NCI-H446 treated with DMSO at 0.1 percent for 48 hours (cell line): Measurements from ENCODE around the gene GTF3C5.
"Not testable (repeated sequence)": the region's sequence is repeated elsewhere in the genome, so short reads cannot be mapped to it uniquely, and the experiment has no call there.

Experiments
- DNase-seq: peaks from one replicate; lab custom pipeline; 2025; lab: John Stamatoyannopoulos, UW

Gene GTF3C5

GRCh38 chr9:133071484-133072150 is 40.8 kb downstream of the GTF3C5 start:
- no peak for DNase-seq

- not testable (repeated sequence) for DNase-seq
These were observed 41.4 kb downstream of the GTF3C5 start for GRCh38 chr9:133072210-133072609.

- no peak for DNase-seq
These were observed 42.6 kb downstream of the GTF3C5 start for GRCh38 chr9:133073086-133074014.

GRCh38 chr9:133074111-133074651 is 43.4 kb downstream of the GTF3C5 start:
- no peak for DNase-seq

GRCh38 chr9:133075925-133076630 is 45.3 kb downstream of the GTF3C5 start:
- DNase-seq = no peak

- no peak for DNase-seq
These were observed 45.9 kb downstream of the GTF3C5 start for GRCh38 chr9:133076691-133077090.

- no peak for DNase-seq
These were observed 47.7 kb downstream of the GTF3C5 start for GRCh38 chr9:133078486-133078885.

- no peak for DNase-seq
These were observed 49.4 kb downstream of the GTF3C5 start for GRCh38 chr9:133080161-133080560.

GRCh38 chr9:133080786-133081779 is 50.3 kb downstream of the GTF3C5 start:
- DNase-seq = not testable (repeated sequence)

- DNase-seq = not testable (repeated sequence)
These were observed 51.3 kb downstream of the GTF3C5 start for GRCh38 chr9:133081957-133082644.

- not testable (repeated sequence) for DNase-seq
These were observed 52.9 kb downstream of the GTF3C5 start for GRCh38 chr9:133083688-133084087.

- DNase-seq = not testable (repeated sequence)
These were observed 55.5 kb downstream of the GTF3C5 start for GRCh38 chr9:133086212-133086860.

- no peak for DNase-seq
These were observed 56.1 kb downstream of the GTF3C5 start for GRCh38 chr9:133086894-133087293.

GRCh38 chr9:133087429-133088145 is 56.8 kb downstream of the GTF3C5 start:
- DNase-seq = no peak

- DNase-seq = no peak
These were observed 57.5 kb downstream of the GTF3C5 start for GRCh38 chr9:133088146-133088750.

GRCh38 chr9:133088756-133089155 is 58.0 kb downstream of the GTF3C5 start:
- DNase-seq = no peak

GRCh38 chr9:133089271-133089671 is 58.5 kb downstream of the GTF3C5 start:
- DNase-seq = no peak

- no peak for DNase-seq
These were observed 59.4 kb downstream of the GTF3C5 start for GRCh38 chr9:133090187-133090586.
